ENCODE measurements around the gene MEST.

- TF ChIP-seq, protein P1, sequence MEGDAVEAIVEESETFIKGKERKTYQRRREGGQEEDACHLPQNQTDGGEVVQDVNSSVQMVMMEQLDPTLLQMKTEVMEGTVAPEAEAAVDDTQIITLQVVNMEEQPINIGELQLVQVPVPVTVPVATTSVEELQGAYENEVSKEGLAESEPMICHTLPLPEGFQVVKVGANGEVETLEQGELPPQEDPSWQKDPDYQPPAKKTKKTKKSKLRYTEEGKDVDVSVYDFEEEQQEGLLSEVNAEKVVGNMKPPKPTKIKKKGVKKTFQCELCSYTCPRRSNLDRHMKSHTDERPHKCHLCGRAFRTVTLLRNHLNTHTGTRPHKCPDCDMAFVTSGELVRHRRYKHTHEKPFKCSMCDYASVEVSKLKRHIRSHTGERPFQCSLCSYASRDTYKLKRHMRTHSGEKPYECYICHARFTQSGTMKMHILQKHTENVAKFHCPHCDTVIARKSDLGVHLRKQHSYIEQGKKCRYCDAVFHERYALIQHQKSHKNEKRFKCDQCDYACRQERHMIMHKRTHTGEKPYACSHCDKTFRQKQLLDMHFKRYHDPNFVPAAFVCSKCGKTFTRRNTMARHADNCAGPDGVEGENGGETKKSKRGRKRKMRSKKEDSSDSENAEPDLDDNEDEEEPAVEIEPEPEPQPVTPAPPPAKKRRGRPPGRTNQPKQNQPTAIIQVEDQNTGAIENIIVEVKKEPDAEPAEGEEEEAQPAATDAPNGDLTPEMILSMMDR (IDR thresholded peaks at IDR 0.05; ENCODE audit: low read length), result no peak
- no peak for TF ChIP-seq EZH2 (IDR thresholded peaks at IDR 0.05; ENCODE audit: borderline replicate concordance, low read length)
These were observed 61.6 kb downstream of the MEST start for GRCh38 chr7:130553398-130554029.
